ENCODE measurements around the gene NT5C. TPM values are rescaled to one million over a fixed set of nuclear protein-coding genes. Genes with fewer than 3 reads are reported as not detected.
A peak's percentile ranks its signal among the peaks of the same experiment; 100 is the strongest.

NT5C gene
- polyA plus RNA-seq, 1 donor: 40.0 TPM

- no peak for DNase-seq
Observed at GRCh38 chr17:75124041-75124818, 7.3 kb downstream of the NT5C start.

GRCh38 chr17:75118307-75118706 is 13.2 kb downstream of the NT5C start:
- DNase-seq: no peak

DNA sequence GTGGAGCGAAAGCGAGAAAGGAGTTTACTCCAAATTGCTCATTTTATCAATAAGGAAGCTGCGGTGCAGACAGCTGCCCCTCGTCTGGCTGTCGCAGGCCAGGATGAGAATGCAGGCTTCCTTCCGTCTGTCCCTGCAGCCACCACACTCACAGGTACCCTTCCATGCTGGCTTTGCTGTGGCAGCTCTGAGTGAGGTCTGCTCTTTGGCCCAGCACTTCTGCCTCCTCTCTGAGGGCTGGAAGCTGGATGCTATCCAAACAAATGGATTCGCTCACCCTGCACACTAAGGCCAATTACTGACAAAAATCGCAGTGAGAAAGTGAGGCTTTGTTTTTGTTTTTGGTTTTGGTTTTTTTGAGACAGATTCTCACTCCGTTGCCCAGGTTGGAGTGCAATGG is 14.8 kb downstream of the NT5C start:
- no peak for DNase-seq

DNA sequence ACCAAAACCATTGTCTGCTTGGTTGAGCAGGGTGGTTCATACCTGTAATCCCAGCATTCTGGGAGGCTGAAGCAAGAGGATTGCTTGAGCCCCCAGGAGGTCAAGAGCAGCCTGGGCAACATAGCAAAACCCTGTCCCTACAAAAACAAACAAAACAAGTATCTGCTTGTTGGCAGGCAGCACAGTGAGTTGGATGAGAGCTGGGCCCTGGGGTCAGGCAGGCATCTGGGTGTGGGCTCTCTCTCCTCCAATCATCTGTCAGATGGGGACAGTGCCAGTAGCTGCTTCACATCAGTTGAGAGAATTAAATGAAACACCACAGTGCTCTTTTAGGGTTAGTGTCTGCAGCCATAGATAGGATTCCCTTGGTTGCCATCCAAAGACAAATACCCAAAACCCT is 16.0 kb downstream of the NT5C start:
- DNase-seq: no peak

- no peak for DNase-seq
Observed at GRCh38 chr17:75114552-75115314, 16.8 kb downstream of the NT5C start.

GRCh38 chr17:75113798-75114551 is 17.6 kb downstream of the NT5C start:
- peak; percentile 92 for DNase-seq

GRCh38 chr17:75111777-75112335 is 19.7 kb downstream of the NT5C start:
- no peak for DNase-seq

DNA sequence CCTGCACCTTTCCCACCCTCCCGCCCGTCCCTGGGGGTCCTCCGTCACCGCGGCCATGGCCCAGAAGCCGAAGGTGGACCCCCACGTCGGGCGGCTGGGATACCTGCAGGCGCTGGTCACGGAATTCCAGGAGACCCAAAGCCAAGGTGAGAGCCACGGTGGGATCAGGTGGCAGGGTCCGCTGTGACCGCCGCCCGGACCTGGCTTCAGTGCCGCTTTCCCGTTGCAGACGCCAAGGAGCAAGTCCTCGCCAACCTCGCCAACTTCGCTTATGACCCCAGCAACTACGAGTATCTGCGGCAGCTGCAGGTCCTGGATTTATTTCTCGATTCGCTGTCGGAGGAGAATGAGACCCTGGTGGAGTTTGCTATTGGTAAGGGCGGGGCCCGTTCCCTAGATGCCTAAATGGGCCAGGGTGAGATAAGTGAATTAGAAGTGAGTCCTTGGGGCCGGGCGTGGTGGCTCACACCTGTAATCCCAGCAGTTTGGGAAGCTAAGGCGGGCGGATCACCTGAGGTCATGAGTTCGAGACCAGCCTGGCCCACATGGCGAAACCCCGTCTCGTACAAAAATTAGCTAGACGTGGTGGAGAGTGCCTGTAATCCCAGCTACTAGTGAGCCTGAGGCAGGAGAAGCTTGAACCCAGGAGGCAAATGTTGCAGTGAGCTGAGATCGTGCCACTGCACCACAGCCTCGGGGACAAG is 21.2 kb downstream of the NT5C start:
- no peak for DNase-seq

DNA sequence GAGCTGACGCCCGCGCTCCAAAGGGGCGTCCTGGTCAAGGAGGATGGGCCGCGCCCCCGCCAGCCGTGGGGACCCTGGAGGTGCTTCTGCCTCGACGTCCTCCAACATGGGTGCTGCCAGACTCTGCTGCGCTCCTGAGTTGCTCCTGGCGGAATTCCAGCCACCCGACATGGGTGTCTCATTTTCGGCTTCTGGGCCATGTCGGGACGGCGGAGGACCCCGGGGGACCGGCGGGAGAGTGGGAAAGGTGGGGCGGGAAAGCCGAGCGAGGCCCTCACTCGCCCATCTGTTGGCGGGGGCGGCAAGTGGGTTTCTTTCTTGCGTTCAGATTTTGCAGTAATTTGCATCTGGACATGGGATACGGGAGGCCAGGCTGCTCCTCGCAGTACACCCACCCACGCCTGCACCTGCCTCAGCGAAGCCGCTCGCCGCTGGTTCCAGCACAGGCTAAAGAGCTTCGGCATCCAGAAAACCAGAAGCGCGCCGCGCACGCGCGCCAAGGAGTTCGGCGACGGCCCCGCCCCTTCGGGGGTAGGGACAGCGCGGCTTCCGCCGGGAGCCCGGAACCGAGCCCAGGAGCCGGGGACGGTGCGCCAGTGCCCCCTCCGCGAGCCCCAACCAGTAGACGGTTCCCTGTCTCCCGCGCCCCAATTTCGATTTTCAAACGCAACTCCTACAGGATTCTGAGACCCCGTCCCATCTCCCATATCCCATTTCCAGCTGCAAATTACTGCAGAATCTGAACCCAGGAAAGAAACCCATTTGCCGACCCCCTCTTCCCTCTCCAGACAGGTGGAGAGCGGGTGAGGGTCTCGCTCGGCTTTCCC is 21.9 kb downstream of the NT5C start, which contains the start of gene ARMC7:
ARMC7 (plus strand) TSS at position 563 of the 827 bp plus-strand sequence. CDS start 320 bp downstream, outside the sequence.
- DNase-seq: peak; percentile 83

- no peak for DNase-seq
Observed at GRCh38 chr17:75109046-75109406, 22.5 kb downstream of the NT5C start.

DNA sequence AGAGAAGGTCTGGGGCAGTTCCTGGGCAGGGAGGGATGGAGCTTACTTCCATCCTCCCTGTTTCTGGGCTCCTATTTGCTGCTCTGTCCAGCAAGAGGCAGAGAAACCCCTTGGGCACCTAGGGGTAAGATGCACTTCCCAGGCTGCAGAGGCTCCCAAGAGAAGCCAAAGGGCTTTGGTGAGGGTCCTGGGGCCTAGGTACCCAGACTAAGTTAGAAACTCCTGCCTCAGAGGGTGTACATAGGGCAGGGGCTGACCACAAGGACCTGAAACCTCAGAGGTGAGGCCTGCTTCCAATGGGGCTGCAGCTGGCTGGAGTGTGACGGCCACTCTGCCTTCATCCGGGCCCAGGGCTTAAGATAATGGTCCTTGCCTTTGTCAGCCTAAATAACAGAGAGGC is 23.3 kb downstream of the NT5C start:
- DNase-seq: no peak

DNA sequence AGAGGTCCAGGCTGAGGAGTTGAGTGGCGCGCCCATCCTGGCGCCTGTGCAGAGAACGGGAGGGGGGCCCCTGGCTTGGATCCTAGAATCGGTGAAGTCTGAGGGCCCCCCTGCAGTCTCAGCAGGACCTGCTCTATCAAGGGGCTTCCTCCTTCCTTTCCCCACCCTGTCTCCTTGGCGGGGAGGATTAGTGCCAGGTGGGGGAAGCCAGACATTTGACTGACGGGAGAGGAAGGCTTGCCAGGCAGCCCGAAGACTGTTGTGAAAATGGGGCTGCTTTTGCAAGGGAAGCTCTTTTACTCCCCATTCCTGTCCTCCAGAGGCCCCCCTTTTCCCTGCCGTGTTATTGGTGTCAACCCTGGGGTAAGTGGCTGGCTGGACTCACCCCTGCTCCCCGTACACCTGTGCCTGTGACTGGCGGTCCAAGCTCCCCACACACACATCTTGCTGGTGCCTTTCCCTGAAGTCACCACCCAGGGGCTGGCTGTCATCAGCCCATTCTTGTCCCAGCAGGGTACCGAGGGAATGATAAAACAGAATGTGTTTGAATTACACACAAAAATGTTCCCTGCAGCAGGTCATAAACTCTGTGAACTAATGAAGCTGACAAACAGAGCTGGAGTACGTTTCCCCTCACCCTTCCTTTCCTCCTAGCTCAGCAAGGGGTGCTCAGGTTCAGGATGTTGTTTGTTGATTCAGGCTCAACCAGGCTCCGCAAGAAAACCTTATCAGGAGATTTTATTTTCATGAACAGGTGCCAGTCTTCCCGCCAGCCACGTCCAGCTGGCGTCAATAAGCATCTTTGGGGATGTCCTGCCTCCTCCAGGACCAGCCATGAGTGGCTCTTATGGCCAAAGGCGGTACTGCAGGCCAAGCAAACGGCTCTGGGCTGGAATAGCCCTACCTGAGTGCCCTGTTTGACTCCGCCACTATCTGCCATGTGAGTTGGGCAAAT is 26.1 kb downstream of the NT5C start:
- DNase-seq: no peak

DNA sequence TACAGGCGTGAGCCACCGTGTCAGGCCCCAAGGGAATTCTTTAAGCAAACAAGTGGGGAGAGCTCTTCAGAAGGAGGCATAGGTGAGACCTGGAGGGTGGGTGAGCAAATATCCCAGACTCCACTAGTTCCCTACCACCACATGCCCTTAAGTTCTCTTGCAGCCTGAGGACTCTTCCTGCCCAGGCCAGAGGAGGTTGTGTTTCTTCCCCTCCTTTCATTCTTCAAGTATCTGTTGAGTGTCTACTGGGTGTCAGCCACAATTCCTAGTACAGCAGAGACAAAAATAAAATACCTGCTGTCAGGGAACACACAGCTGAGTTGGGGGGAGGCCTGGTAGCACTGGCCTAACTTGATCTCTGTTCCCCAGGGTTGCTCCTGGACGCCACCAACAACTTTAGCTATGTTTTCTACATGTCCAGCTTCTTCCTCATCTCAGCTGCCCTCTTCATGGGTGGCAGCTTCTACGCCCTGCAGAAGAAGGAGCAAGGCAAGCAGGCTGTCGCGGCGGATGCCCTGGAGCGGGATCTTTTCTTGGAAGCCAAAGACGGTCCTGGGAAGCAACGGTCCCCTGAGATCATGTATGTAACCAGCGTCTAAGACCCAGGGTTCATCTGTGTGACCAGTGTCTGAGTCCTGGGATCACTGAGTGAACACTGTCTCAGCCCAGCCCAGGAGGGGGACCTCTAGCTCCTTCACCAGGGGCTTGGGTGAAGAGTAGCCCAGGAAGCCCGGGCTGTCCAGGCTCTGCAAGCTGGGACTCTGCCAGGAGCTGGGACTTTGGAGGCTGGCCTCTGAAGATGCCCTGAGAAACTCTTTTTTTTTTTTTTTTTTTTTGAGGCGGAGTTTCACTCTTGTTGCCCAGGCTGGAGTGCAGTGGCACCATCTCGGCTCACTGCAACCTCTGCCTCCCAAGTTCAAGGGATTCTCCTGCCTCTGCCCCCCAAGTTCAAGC is 27.7 kb downstream of the NT5C start:
- no peak for DNase-seq

DNA sequence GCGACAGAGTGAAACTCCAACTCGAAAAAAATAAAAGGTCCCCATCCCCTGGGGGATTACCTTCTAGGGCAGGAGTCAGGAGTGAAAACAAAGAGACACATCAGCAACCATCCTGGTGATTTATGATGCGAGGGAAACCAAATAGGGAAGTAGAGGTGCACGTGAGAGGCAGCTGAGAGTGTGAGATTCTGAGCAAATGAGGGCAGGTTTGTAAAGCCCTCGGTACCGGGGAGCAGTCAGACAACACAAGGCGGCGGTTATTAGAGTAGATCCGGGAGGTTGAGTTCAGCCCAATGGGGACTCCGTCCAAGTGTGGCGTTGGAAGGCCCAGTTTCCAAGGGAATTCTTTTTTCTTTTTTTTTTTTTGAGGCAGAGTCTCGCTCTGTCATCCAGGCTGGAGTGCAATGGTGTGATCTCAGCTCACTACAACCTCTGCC is 29.1 kb downstream of the NT5C start:
- DNase-seq: no peak

- no peak for DNase-seq
Observed at GRCh38 chr17:75099881-75100595, 31.5 kb downstream of the NT5C start.

DNA sequence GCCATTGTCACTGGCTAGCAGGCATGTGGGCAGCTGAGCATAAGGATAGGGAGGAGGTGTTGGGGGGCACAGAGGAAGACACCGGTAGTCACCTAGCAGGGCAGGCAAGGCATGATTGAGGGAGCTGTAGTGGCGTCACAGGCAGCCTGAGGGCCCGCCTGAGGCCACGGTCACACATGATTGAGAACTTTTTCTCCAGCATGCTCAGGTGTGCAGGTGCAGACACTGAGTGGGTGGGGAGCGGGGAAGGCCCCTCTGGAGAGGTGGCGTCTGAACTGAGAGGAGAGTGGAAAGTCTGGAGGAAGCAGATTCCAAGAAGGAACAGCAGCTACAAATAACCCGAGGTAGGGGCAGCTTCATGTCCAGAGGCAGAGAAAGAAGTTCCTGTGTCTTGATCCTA is 32.7 kb downstream of the NT5C start:
- no peak for DNase-seq

GRCh38 chr17:75097865-75098264 is 33.7 kb downstream of the NT5C start:
- no peak for DNase-seq
